Measurements from ENCODE around the gene VDR.
"Not testable (repeated sequence)": the region's sequence is repeated elsewhere in the genome, so short reads cannot be mapped to it uniquely, and the experiment has no call there.

Gene VDR

DNA sequence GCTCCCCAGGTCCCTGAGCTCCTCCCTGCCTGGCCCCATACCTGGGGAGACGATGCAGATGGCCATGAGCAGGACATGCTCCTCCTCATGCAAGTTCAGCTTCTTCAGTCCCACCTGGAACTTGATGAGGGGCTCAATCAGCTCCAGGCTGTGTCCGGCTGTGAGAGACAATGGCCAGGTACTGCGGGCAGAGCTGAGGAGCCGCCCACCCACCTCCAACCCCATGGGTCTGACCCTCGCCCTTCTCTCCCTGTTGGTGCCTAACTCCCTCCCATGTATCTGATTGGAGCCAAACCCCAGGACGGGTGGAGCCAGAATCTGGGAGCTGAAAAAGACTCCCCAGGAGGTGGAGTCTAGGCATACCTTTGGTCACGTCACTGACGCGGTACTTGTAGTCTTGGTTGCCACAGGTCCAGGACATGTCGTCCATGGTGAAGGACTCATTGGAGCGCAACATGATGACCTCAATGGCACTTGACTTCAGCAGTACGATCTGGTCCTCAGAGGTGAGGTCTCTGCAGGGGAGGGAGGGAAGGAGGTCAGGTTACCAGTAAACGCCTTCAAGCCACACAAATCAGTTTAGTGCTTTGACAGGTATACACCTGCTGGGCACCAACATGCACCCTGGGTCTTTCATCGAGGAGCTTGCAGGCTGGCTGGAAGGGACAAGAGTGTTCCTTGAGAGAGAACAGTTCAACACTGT lies 58.3 kb downstream of the VDR start:
- DNase-seq (ENCODE audit: low read depth) = no peak

DNA sequence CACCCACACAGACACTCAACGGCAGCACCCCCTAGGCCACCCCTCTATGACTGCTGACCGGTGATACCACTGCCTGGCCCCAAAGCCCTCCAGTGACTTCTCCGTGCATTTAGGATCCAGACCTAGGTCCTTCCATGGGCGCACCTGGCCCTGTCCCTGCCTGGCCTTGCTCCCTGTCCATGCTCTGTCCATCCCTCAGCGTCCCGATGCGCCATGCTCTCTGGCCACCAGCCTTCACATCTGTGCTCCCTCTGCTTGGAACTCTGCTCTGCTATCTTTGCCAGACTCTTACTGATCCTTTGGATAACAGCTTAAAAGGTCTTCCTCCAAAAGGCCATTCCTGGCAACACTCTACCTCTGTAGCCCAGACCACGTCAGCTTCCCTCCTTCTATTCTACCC lies 59.7 kb downstream of the VDR start:
- no peak for DNase-seq (ENCODE audit: low read depth)

DNA sequence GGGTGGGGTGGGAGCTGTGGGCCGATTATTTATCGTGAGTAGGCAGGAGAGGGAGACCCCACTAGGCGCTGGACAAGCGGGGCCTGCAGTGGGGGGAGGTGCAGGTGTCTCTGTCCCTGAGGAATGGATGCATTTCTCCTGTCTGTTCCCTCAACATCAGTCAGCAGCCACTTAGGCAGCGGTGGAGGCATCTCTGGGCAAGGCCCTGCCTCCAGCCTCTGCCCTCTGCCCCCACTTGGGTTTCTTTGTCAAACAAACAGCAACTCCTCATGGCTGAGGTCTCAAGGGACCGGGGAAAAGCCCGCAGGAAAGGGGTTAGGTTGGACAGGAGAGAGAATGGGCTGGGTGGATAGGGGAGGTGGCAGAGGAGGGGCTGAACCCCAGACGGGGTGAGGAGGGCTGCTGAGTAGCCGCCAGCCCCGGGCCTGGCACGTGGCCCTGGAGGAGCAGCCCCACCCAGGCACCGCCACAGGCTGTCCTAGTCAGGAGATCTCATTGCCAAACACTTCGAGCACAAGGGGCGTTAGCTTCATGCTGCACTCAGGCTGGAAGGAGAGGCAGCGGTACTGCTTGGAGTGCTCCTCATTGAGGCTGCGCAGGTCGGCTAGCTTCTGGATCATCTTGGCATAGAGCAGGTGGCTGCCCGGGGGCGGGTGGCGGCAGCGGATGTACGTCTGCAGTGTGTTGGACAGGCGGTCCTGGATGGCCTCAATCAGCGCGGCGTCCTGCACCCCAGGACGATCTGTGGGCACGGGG lies 60.4 kb downstream of the VDR start:
- DNase-seq (ENCODE audit: low read depth) = no peak

DNA sequence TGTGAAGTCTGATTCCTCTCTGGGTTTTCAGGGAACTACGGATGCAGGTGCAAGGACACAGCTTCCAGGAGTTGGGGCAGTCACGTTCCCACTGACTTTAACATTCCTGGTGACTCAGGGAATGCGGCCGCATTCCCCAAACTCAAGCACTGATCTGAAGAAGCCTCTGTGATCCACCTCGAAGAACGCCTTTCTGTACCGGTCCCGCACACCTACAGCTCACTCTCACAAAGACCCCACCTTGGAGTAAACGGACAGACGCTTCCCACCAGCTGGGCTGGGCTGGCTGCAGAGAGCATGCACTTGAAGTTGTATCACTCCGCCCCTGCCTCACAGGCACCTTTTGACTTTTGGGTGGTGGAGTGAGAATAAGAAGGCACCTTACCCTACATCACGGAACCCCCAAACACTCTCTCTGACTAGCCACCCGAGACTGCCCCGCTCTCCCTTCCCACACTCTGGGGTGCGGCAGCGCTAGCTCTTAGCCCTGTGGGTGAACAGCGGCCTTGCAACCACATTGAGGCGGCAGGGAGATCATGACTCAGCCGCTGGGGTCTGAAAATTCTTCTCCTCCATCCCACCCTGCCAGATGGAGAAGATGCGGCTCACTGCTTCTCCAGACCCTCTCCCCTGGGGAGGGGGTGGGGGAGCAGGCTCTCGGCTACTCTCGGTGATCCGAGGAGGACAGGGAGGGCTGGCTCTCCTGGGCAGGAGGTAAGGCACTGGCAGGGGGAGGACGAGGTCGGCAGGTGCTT lies 61.4 kb downstream of the VDR start:
- no peak for DNase-seq (ENCODE audit: low read depth)

DNA sequence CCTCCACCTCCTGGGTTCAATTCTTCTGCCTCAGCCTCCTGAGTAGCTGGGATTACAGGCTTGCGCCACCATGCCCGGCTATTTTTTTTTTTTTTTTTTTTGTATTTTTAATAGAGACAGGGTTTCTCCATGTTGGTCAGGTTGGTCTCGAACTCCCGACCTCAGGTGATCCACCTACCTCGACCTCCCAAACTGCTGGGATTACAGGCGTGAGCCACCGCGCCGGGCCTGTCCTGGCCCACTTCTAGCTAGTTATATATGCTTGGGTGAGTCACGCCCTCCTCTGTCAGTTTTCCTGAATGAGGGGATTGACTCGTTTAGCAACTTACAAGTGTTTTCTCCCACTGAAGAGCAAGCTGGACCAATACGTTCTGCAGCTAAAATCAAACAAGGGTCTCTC lies 62.3 kb downstream of the VDR start:
- not testable (repeated sequence) for DNase-seq (ENCODE audit: low read depth)

GRCh38 chr12:47841910-47842309 lies 62.9 kb downstream of the VDR start:
- DNase-seq (ENCODE audit: low read depth) = no peak

DNA sequence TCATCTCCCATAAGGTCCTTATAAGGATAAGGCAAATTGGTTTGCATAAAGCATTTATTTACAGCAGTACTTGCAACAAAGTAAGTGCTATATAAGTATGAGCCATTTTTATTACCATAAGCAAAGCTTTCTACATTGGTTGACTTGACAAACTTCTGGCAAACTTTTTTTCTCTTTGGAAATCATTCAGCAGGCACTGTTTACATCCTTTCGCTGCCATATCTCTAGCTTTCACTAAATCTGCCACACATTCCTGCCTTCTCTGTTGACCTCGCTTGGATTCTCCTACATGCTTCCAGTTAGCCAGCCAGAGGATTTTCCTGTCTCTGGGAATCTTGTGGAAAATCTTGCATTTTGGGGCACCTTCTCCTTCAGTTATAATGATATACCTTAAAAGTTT lies 63.3 kb downstream of the VDR start:
- no peak for DNase-seq (ENCODE audit: low read depth)

- DNase-seq (ENCODE audit: low read depth) = no peak
These were observed 64.2 kb downstream of the VDR start for GRCh38 chr12:47840571-47840970.

GRCh38 chr12:47839214-47839876 lies 65.4 kb downstream of the VDR start:
- no peak for DNase-seq (ENCODE audit: low read depth)

GRCh38 chr12:47838286-47838931 lies 66.4 kb downstream of the VDR start:
- DNase-seq (ENCODE audit: low read depth) = no peak

DNA sequence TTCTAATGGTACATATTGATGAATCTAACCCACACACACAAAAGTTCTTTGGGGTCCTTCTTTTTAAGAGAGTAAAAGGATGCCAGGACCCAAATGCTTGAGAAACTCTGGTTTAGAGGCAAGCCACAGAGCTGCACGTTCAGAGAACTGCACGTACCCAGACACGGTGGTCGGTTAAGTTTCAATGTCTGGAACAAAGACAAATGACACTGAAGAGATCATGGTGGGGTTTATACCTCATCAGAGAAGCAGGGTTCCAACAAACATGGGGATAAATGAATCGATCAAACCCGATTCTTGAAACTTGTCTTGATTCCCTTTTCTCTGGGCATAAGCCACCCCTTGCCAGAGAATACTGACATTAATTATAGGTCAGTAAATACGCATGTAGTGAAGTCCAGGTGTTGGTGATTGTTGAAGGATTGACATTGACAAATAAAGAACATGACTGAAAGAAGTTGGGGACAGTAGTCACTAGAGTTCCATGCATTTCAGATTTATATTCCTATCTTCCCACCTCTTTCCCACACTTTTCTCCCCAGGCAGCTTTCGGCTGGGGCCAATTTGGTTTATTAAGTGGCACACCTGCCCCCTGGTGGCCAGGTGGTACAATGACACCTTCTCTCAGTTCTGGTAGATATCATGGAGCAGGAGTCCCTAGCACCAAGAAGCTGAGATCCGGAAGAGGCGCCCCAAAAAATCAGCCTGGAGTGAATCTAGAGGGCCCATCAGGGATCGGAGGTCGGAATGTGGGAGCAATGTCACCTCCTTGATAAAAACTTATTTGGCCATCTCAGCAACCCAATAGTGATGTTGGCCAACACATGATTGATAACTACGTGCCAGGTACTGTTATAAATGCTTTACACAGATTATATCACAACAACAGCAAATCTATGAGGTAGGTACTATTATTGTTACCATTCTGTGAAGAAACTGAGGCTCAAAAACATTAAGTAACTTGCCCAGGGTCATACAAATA lies 67.3 kb downstream of the VDR start:
- no peak for DNase-seq (ENCODE audit: low read depth)

- no peak for DNase-seq (ENCODE audit: low read depth)
These were observed 69.0 kb downstream of the VDR start for GRCh38 chr12:47835831-47836155.

DNA sequence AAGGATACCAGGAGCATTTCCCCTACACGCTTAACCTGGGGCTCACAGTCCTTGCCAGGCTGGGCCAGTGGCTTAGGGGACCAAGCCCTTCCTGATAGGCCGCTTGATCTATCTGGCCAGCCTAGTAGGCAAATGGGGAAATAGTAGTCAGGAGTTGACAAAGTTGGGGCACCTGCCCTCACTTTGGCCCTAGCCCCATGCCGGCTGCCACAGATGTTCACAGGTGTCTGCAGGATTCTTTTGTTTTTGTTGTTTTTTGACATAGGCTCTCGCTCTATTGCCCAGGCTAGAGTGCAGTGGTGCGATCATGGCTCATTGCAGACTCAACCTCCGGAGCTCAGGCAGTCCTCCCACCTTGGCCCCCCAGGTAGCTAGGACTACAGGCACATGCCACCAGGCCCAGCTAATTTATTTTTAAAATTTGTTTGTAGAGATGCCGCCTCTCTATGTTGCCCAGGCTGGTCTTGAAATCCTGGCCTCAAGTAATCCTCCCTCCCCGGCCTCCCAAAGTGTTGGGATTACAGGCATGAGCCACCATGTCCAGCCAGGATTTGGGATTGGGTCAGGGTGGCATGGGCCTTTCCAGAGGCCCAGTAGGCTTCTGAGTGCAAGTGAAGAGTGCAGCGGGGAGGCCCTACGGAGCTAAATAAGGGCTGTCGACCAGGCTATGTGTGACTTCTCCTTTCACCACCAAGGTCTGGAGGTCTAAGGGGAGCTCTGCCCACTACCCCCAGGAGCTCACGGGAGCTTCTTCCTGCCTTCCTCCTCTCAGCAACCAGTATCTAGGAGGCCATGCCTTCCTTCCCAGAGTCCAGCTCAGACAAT lies 69.6 kb downstream of the VDR start:
- no peak for DNase-seq (ENCODE audit: low read depth)

- no peak for DNase-seq (ENCODE audit: low read depth)
These were observed 70.4 kb downstream of the VDR start for GRCh38 chr12:47834199-47834903.

DNA sequence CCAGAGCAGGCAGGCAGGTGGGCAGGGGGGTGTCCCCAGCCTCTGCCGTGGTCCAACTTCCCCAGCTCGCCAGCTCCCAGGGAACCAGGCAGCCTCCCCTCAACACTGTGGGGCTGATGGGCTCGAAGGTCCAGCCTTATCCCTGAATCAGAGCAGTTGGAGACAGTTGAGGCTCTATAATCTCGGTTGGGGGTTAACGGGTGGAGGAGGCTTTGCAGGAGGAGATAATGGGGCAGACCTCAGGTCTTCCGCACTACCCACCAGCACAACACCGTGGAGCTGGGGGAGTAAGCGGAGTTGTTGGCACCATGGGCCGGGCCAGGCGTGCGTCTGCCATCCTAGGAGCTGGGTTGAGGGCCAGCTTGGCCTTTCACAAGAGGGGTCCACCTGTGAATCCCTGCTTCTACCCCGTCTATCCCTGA lies 71.2 kb downstream of the VDR start:
- DNase-seq (ENCODE audit: low read depth) = no peak

GRCh38 chr12:47832263-47832933 lies 72.4 kb downstream of the VDR start:
- DNase-seq (ENCODE audit: low read depth) = peak; percentile 76

GRCh38 chr12:47829584-47829983 lies 75.2 kb downstream of the VDR start:
- DNase-seq (ENCODE audit: low read depth) = no peak

GRCh38 chr12:47828976-47829482 lies 75.8 kb downstream of the VDR start:
- DNase-seq (ENCODE audit: low read depth) = no peak
